ENCODE measurements around the gene SLC39A1.

GRCh38 chr1:153916297-153916696, 47.0 kb downstream of the SLC39A1 start:
- TF ChIP-seq CTCF (IDR thresholded peaks at IDR 0.05; ENCODE audit: poor library complexity, severe bottlenecking), result no peak
- TF ChIP-seq SMC3 (conservative IDR thresholded peaks at IDR 0.05; ENCODE audit: poor library complexity), result no peak
- no peak for TF ChIP-seq POLR2AphosphoS5 (IDR thresholded peaks at IDR 0.05)
- TF ChIP-seq EP300 (conservative IDR thresholded peaks at IDR 0.05; ENCODE audit: poor library complexity, severe bottlenecking), result no peak
- no peak for TF ChIP-seq EZH2 (IDR thresholded peaks at IDR 0.05; ENCODE audit: borderline replicate concordance, insufficient read depth, low read length, poor library complexity, severe bottlenecking)
- no peak for TF ChIP-seq REST (IDR thresholded peaks at IDR 0.05; ENCODE audit: borderline replicate concordance)
- no peak for TF ChIP-seq TAF1 (IDR thresholded peaks at IDR 0.05; ENCODE audit: low read depth)

All from neural cell (in vitro differentiated cells).